HEK293T (cell line): Measurements from ENCODE around the gene HLCS.
"Not testable (repeated sequence)": the region's sequence is repeated elsewhere in the genome, so short reads cannot be mapped to it uniquely, and the experiment has no call there.

ENCODE experiments used
- CTCF ChIA-PET: fragments of 350-600 bp; formaldehyde crosslinking; extraction: SDS; loops from one replicate; lab custom pipeline; 2021; ENCODE audit warnings: antibody characterized with exemption, inconsistent platforms; lab: Yijun Ruan, JAX
- POLR2A ChIA-PET: fragments of 350-600 bp; formaldehyde crosslinking; extraction: SDS; loops from one replicate; lab custom pipeline; 2020; ENCODE audit warnings: antibody characterized with exemption, inconsistent platforms; lab: Yijun Ruan, JAX
- DNase-seq: peaks from one replicate; pipeline ENCODE4 v3.0.0; 2012; ENCODE audit warnings: mixed read lengths; ENCODE audit errors: extremely low spot score
- ARNT ChIP-seq: fragments of 450-650 bp; IDR thresholded peaks from 2 replicates; pipeline ENCODE4 v1.6.1; 2017; ENCODE audit warnings: mild to moderate bottlenecking
- BHLHE40 ChIP-seq: fragments of 450-650 bp; IDR thresholded peaks from 2 replicates; pipeline ENCODE4 v1.6.1; 2016; ENCODE audit warnings: mild to moderate bottlenecking, moderate library complexity, borderline replicate concordance
- CTBP1 ChIP-seq: fragments of 450-650 bp; IDR thresholded peaks from 2 replicates; pipeline ENCODE4 v1.6.1; 2016; ENCODE audit warnings: borderline replicate concordance
- ELF4 ChIP-seq: fragments of 450-650 bp; IDR thresholded peaks from 2 replicates; pipeline ENCODE4 v1.6.1; 2017; ENCODE audit warnings: antibody characterized with exemption
- FOXA1 ChIP-seq: fragments of 450-650 bp; IDR thresholded peaks from 2 replicates; pipeline ENCODE4 v1.6.1; 2016; ENCODE audit warnings: mild to moderate bottlenecking
- FOXK2 ChIP-seq: fragments of 450-650 bp; IDR thresholded peaks from 2 replicates; pipeline ENCODE4 v1.6.1; 2016; ENCODE audit warnings: mild to moderate bottlenecking
- FOXM1 ChIP-seq: fragments of 450-650 bp; IDR thresholded peaks from 2 replicates; pipeline ENCODE4 v1.6.1; 2017; ENCODE audit warnings: mild to moderate bottlenecking, borderline replicate concordance
- HDGF ChIP-seq: fragments of 450-650 bp; IDR thresholded peaks from 2 replicates; pipeline ENCODE4 v1.6.1; 2017; ENCODE audit warnings: antibody characterized with exemption, borderline replicate concordance
- L3MBTL2 ChIP-seq: fragments of 450-650 bp; conservative IDR thresholded peaks from 2 replicates; pipeline ENCODE4 v1.6.1; 2016; ENCODE audit warnings: mild to moderate bottlenecking
- LEF1 ChIP-seq: fragments of 450-650 bp; IDR thresholded peaks from 2 replicates; pipeline ENCODE4 v1.6.1; 2017; ENCODE audit warnings: mild to moderate bottlenecking, borderline replicate concordance
- NFRKB ChIP-seq: fragments of 450-650 bp; IDR thresholded peaks from 2 replicates; pipeline ENCODE4 v1.6.1; 2016; ENCODE audit warnings: mild to moderate bottlenecking, moderate library complexity
- SP1 ChIP-seq: fragments of 450-650 bp; IDR thresholded peaks from 2 replicates; pipeline ENCODE4 v1.6.1; 2017
- SUZ12 ChIP-seq: fragments of 450-650 bp; IDR thresholded peaks from 2 replicates; pipeline ENCODE4 v1.6.1; 2016; ENCODE audit warnings: mild to moderate bottlenecking
- TARDBP ChIP-seq: fragments of 450-650 bp; IDR thresholded peaks from 2 replicates; pipeline ENCODE4 v1.6.1; 2016
- ZNF384 ChIP-seq: fragments of 450-650 bp; IDR thresholded peaks from 2 replicates; pipeline ENCODE4 v1.6.1; 2016
- TF ChIP-seq, protein P1 (sequence below): fragments of 450-650 bp; IDR thresholded peaks from 2 replicates; pipeline ENCODE4 v1.6.1; 2016

HLCS gene

DNA sequence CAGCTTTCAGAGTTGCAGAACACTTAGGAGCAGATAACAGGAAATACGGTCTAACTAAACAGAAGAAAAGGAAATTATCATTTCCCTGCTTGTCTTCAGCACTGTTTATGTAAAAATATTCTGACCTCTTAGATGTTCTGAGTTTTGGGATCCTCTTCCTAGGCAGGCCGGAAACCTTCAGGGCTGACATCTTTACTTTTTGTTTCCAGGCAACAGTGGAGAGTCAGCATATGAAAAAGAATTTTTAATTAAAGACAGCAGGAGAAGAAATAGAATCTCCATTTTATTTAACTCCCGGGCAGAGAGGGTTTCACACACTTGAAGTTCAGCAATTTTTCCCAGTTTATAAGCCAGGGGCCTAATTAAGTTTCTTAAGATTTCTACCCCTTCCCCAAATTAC lies 35.0 kb upstream of the HLCS start:
- TF ChIP-seq TARDBP (no peak), SUZ12 (no peak), L3MBTL2 (no peak), FOXA1 (no peak), ARNT (no peak), ZNF384 (no peak), LEF1 (no peak), SP1 (no peak)
- TF ChIP-seq, protein P1, sequence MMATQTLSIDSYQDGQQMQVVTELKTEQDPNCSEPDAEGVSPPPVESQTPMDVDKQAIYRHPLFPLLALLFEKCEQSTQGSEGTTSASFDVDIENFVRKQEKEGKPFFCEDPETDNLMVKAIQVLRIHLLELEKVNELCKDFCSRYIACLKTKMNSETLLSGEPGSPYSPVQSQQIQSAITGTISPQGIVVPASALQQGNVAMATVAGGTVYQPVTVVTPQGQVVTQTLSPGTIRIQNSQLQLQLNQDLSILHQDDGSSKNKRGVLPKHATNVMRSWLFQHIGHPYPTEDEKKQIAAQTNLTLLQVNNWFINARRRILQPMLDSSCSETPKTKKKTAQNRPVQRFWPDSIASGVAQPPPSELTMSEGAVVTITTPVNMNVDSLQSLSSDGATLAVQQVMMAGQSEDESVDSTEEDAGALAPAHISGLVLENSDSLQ, result no peak
- ChIA-PET CTCF (interaction anchor here (1.1 kb wide), 1 partner anchor 8 kb away, joined by 3 read pairs; no protein-coding TSS in a partner anchor), POLR2A (no interaction called here)
- no peak for DNase-seq

DNA sequence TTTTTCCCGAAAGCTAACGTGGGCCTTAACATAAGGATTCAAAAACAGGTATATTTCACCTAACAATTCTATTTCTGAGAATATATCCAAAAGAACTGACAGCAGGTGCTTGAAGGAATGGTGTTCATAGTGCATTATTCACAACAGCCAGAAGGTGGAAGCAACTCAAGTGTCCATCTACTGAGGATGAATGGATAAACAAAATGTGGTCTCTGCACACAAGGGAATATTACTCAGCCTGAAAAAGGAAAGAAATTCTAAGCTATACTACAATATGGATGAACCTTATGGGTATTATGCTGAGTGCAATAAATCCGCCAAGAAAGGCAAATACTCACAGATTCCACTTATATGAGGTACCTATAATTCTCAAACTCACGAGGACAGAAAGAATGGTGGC lies 33.9 kb upstream of the HLCS start:
- ChIA-PET POLR2A (interaction anchor here (1.6 kb wide), 1 partner anchor 10 kb away, joined by 4 read pairs; no protein-coding TSS in a partner anchor), CTCF (interaction anchor here (1.1 kb wide), 1 partner anchor 10 kb away, joined by 3 read pairs; no protein-coding TSS in a partner anchor)
- TF ChIP-seq HDGF, result no peak
- DNase-seq, result no peak

DNA sequence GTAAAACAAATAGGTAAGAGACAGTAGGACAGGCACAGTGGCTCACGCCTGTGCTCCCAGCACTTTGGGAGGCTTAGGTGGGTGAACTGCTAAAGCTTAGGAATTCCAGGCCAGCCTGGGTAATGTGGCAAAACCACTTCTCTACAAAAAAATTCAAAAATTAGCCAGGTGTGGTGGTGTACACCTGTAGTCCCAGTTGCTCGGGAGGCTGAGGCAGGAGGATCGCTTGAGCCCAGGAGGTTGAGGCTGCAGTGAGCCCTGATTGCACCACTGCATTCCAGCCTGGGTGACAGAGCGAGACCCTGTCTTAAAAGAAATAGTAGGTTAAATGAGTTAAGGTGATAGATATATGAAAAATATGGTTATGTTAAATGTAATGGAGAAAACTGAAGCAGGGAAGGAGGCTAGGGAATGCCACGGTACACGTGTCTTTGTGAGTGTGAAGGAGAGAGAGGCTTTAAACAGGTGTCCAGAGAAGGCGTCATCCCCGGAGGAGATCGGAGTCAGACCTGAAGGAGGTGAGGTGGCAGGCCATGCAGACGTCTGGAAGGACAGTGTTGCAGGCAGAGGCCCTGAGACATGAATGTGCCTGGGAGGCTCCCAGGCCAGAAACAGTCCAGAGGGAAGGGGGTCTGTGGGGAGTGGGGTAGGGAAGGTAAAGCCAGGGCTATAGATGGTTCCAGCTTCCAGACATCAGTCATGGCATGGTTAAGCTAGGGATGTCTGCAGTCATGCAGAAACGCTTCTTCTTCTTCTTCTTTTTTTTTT lies 32.8 kb upstream of the HLCS start:
- no peak for DNase-seq
- ChIA-PET CTCF (interaction anchor here (1.0 kb wide), 1 partner anchor 10 kb away, joined by 4 read pairs; no protein-coding TSS in a partner anchor), POLR2A (interaction anchor here (0.7 to 1.6 kb wide), 3 partner anchors 9 to 20 kb away, joined by 3 to 5 read pairs (median 4); no protein-coding TSS in a partner anchor)
- TF ChIP-seq FOXK2 (no peak), HDGF (no peak), L3MBTL2 (no peak), LEF1 (no peak), ELF4 (no peak), NFRKB (no peak), ZNF384 (no peak), SP1 (no peak), FOXM1 (no peak), SUZ12 (no peak)
- TF ChIP-seq, protein P1, result no peak

DNA sequence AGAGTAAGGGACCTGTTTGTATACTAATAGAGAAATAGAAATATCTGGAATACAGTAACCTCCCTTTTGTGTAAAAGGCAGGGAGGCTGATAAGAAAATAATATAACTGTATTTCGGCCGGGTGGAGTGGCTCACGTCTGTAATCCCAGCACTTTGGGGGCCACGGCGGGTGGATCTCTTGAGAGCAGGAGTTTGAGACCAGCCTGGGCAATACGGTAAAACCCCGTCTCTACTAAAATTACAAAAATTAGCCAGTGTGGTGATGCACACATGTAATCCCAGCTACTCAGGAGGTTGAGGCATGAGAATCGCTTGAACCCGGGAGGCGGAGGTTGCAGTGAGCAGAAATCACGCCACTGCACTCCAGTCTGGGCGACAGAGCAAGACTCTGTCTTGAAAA lies 28.8 kb upstream of the HLCS start:
- DNase-seq, POLR2A ChIA-PET, CTCF ChIA-PET: not testable (repeated sequence)

DNA sequence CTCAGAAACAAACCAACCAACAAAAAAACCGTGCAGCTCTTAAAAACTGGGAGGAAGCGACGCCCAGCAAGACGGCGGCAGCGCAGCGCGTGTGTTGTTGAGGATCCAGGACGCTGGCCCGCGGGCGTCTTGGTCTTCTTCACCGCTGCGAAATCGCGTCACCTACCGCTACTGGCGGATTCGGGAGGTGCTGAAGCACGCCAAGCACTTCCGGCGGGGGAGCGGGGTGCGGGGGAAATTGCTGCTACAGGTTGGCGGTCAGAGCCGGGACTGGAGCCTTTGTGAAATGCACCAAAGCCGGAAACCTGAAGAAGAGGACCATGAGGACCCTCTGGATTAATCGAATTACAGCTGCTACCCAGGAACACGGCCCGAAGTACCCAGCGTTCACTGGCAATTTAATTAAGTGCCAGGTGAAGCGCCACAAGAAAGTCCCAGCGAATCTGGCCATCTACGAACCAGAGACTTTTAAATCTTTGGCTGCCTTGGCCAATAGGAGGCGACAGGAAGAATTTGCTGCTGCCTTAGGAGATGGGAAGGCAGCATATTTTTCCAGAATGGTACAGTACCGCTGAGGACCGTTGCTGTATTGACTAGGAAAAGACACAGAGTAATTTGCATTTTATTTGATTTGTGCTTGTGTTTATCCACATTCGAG lies 28.2 kb upstream of the HLCS start:
- DNase-seq, result no peak
- POLR2A ChIA-PET, result no interaction called here
- CTCF ChIA-PET, result no interaction called here
- TF ChIP-seq SUZ12, result no peak
- TF ChIP-seq LEF1, result no peak
- TF ChIP-seq ZNF384, result no peak
- TF ChIP-seq HDGF, result no peak
- no peak for TF ChIP-seq BHLHE40
- TF ChIP-seq NFRKB, result no peak
- TF ChIP-seq TARDBP, result no peak
- TF ChIP-seq ELF4, result no peak
- TF ChIP-seq, protein P1, result no peak
- TF ChIP-seq L3MBTL2, result no peak
- TF ChIP-seq FOXA1, result no peak
- TF ChIP-seq FOXK2, result no peak
- no peak for TF ChIP-seq ARNT
- TF ChIP-seq SP1, result no peak
- no peak for TF ChIP-seq FOXM1
- no peak for TF ChIP-seq CTBP1

DNA sequence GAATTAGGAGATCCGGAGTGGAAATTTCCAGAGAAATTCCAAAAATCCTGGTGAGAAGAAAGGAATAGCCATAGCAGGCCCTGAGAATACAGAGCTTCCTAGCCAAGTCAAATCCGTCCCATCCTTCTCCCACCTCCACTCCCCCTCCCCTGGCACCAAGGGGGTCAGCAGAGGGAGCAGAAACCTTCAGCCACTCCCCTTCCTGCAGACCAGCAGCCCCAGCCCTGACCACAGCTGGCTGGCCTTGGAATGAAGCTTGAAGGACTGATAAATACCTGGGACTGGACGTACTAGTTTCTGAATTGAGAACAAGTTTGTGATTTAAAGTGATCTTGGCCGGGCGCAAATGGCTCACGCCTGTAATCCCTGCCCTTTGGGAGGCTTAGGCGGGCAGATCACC lies 26.2 kb upstream of the HLCS start:
- DNase-seq, result no peak
- POLR2A ChIA-PET, result no interaction called here
- no peak for TF ChIP-seq SP1
- TF ChIP-seq FOXK2, result no peak
- CTCF ChIA-PET, result no interaction called here
